ENCODE results near the gene TNIK. TPM values are rescaled to one million over a fixed set of nuclear protein-coding genes. Genes with fewer than 3 reads are reported as not detected.

Gene TNIK
- total RNA-seq, 1 experiment from 2014 or later = 7.0 TPM

GRCh38 chr3:171279972-171280371 lies 180.2 kb downstream of the TNIK start:
- CTCF ChIA-PET = no interaction called here

GRCh38 chr3:171278299-171278590 lies 182.0 kb downstream of the TNIK start:
- no peak for ATAC-seq
- no peak overlapping the region for H3K9ac ChIP-seq (ENCODE audit: low read length)
- DNase-seq = no peak
- no peaks in the 10 kb centered on the region for H4K20me1 ChIP-seq (ENCODE audit: low read length)
- no peak overlapping the region for H3K4me2 ChIP-seq (ENCODE audit: low read length)
- H3K27ac ChIP-seq (ENCODE audit: low read length) = no peak overlapping the region
- H3K36me3 ChIP-seq (ENCODE audit: low read depth, low read length) = no peaks in the 10 kb centered on the region
- H3K4me3 ChIP-seq (ENCODE audit: low read length) = no peak overlapping the region
- H3K9me3 ChIP-seq (ENCODE audit: low read length) = no peaks in the 10 kb centered on the region
- H3K27me3 ChIP-seq (ENCODE audit: low read length) = no peaks in the 10 kb centered on the region
- CTCF ChIA-PET = no interaction called here
- POLR2A ChIA-PET (ENCODE audit: unreplicated experiment) = no interaction called here
- H3K4me1 ChIP-seq (ENCODE audit: insufficient read depth, low read length) = no peaks in the 10 kb centered on the region
- no peak overlapping the region for H2AFZ ChIP-seq (ENCODE audit: low read length)
- no peaks in the 10 kb centered on the region for H3K79me2 ChIP-seq (ENCODE audit: low read length)
- TF ChIP-seq CTCF (conservative IDR thresholded peaks at IDR 0.05; ENCODE audit: low read depth, low read length) = no peak
- no peak for TF ChIP-seq EZH2 (IDR thresholded peaks at IDR 0.05; ENCODE audit: low read length, unreplicated experiment)
- TF ChIP-seq EZH2phosphoT487 (IDR thresholded peaks at IDR 0.05; ENCODE audit: borderline replicate concordance, low read length) = no peak
- no peaks in the 10 kb centered on the region for H3F3A ChIP-seq (ENCODE audit: low read length, unreplicated experiment)
- intact Hi-C loops (cut with micrococcal nuclease) = no loop called here
- no TSS peak for BruUV-seq (replicated peaks)
- H3K9me2 ChIP-seq (replicated peaks; ENCODE audit: low read length) = no peaks in the 10 kb centered on the region

More at GRCh38 chr3:171279972-171280371, 180.2 kb downstream of the TNIK start:
- Histone ChIP-seq H3F3A (ENCODE audit: low read length, unreplicated experiment) (no peaks in the 10 kb centered on the region), H3K27ac (ENCODE audit: low read length) (no peak overlapping the region), H3K9ac (ENCODE audit: low read length) (no peak overlapping the region), H3K27me3 (ENCODE audit: low read length) (no peaks in the 10 kb centered on the region), H3K4me3 (ENCODE audit: low read length) (no peak overlapping the region), H3K79me2 (ENCODE audit: low read length) (no peaks in the 10 kb centered on the region), H3K4me1 (ENCODE audit: insufficient read depth, low read length) (peaks cover 11% of the 10 kb centered on the region), H3K4me2 (ENCODE audit: low read length) (no peak overlapping the region), H3K36me3 (ENCODE audit: low read depth, low read length) (no peaks in the 10 kb centered on the region), H4K20me1 (ENCODE audit: low read length) (no peaks in the 10 kb centered on the region), H3K9me3 (ENCODE audit: low read length) (no peaks in the 10 kb centered on the region), H3K9me2 (replicated peaks; ENCODE audit: low read length) (no peaks in the 10 kb centered on the region), H2AFZ (ENCODE audit: low read length) (no peak overlapping the region)
- no TSS peak for BruUV-seq (replicated peaks)
- DNase-seq (no peak), ATAC-seq (no peak)
- no peak for TF ChIP-seq EZH2phosphoT487 (IDR thresholded peaks at IDR 0.05; ENCODE audit: borderline replicate concordance, low read length)
- TF ChIP-seq CTCF (conservative IDR thresholded peaks at IDR 0.05; ENCODE audit: low read depth, low read length) = no peak
- POLR2A ChIA-PET (ENCODE audit: unreplicated experiment) = interaction anchor here (0.6 kb wide), 1 partner anchor 1338 kb away, joined by 3 read pairs; no protein-coding TSS in a partner anchor
- intact Hi-C loops (cut with micrococcal nuclease) = loop anchor here (5.0 kb wide), 1 partner anchor 93 kb away; no protein-coding TSS in a partner anchor

- TF ChIP-seq EZH2phosphoT487 (IDR thresholded peaks at IDR 0.05; ENCODE audit: borderline replicate concordance, low read length) (no peak), CTCF (conservative IDR thresholded peaks at IDR 0.05; ENCODE audit: low read depth, low read length) (no peak), EZH2 (IDR thresholded peaks at IDR 0.05; ENCODE audit: low read length, unreplicated experiment) (no peak)
- no peaks in the 10 kb centered on the region for H4K20me1 ChIP-seq (ENCODE audit: low read length)
- ChIA-PET CTCF (no interaction called here), POLR2A (ENCODE audit: unreplicated experiment) (no interaction called here)
- H3K27ac ChIP-seq (ENCODE audit: low read length) = no peak overlapping the region
- no peaks in the 10 kb centered on the region for H3K79me2 ChIP-seq (ENCODE audit: low read length)
- no peaks in the 10 kb centered on the region for H3K9me2 ChIP-seq (replicated peaks; ENCODE audit: low read length)
- no peaks in the 10 kb centered on the region for H3K36me3 ChIP-seq (ENCODE audit: low read depth, low read length)
- H3K4me2 ChIP-seq (ENCODE audit: low read length) = no peak overlapping the region
- no peaks in the 10 kb centered on the region for H3K9me3 ChIP-seq (ENCODE audit: low read length)
- no TSS peak for BruUV-seq (replicated peaks)
- H3K27me3 ChIP-seq (ENCODE audit: low read length) = no peaks in the 10 kb centered on the region
- ATAC-seq = no peak
- H3K4me3 ChIP-seq (ENCODE audit: low read length) = no peak overlapping the region
- no peak overlapping the region for H2AFZ ChIP-seq (ENCODE audit: low read length)
- intact Hi-C loops (cut with micrococcal nuclease) = no loop called here
- H3K4me1 ChIP-seq (ENCODE audit: insufficient read depth, low read length) = no peaks in the 10 kb centered on the region
- H3F3A ChIP-seq (ENCODE audit: low read length, unreplicated experiment) = no peaks in the 10 kb centered on the region
- no peak overlapping the region for H3K9ac ChIP-seq (ENCODE audit: low read length)
- no peak for DNase-seq
Observed at GRCh38 chr3:171277456-171278298, 182.5 kb downstream of the TNIK start.
